Upper lobe of right lung (tissue), 1 donor: ENCODE measurements around the gene DOK1. TPM values are rescaled to one million over a fixed set of nuclear protein-coding genes. Genes with fewer than 3 reads are reported as not detected.
A peak's percentile ranks its signal among the peaks of the same experiment; 100 is the strongest.

ENCODE experiments used
- ATAC-seq: fragments of 200-7000 bp; cut with Tn5 transposase; one replicate; pipeline ENCODE4 v1.9.1; 2020; ENCODE audit warnings: mild to moderate bottlenecking, moderate library complexity
- DNase-seq: peaks from one replicate; pipeline ENCODE4 v3.0.0-alpha.2; 2020
- H3K27ac ChIP-seq: fragments of 200-600 bp; one replicate; pipeline ENCODE4 v1.8.0; 2022
- H3K27me3 ChIP-seq: fragments of 200-600 bp; one replicate; pipeline ENCODE4 v1.8.0; 2022; ENCODE audit warnings: mild to moderate bottlenecking
- H3K36me3 ChIP-seq: fragments of 200-600 bp; one replicate; pipeline ENCODE4 v1.8.0; 2022
- H3K4me1 ChIP-seq: fragments of 200-600 bp; one replicate; pipeline ENCODE4 v1.8.0; 2022
- H3K4me3 ChIP-seq: fragments of 200-600 bp; one replicate; pipeline ENCODE4 v1.8.0; 2022; ENCODE audit warnings: mild to moderate bottlenecking
- H3K9me3 ChIP-seq: fragments of 200-600 bp; one replicate; pipeline ENCODE4 v1.8.0; 2022
- CTCF ChIP-seq: fragments of 200-600 bp; IDR thresholded peaks from one replicate; pipeline ENCODE4 v1.8.0; 2022; ENCODE audit warnings: antibody characterized with exemption
- intact Hi-C: fragments of 100-400 bp; cut with DNase I; formaldehyde crosslinking; loops from one replicate; pipeline ENCODE4 v1.11.0; 2022
- total RNA-seq: library from RNA; stranded (reverse); fragmentation: NEBNext Ultra II Directional; extraction: Animal tissue kit (Norgen Biotek cat#: 25700); gene quantifications from one replicate; pipeline ENCODE4 v1.2.1, GENCODE V29; 2021
- donor health status: DM: no; HTN: yes; CAD: no; lungs with severe emphysema.

The DOK1 gene
- total RNA-seq, 1 donor from 2014 or later = 35.7 TPM

DNA sequence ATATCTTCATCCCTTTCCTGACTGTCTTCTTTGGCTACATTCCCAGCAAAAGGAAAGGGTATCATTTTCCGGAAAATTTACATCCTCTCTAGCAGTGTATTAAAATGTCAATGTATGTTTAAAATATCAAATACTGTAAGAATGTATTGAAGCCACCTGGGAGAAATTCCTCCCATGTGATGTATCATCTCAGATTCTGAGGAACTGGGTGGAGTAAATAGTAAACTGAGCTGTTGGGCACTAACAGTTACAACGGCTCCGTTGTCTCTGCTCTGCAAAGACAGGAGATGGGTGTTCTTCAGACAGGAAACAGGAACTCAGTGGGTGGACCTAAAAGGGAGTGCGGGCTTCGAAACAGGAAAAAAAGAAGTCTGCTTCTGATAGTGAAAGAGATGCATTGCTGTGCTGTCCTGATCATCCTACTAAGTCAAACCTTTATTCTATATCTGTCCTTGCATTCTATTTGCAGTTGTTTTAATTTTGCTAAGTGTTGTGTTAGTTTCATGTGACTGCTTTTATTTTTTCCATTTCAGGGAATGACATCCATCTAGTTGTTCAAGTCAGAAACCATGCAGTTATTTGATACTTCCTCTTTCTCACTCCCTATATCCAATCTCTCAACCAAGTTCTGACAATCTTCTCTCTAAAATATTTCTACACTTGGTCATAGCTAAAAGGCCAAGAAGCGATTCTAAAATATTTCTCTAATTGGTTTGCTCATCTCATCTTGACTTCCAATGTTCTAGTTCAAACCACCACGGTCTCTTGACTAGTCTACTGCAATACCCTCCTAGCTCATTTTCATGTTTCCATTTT lies 19.4 kb downstream of the DOK1 start:
- no peak for TF ChIP-seq CTCF
- H3K4me3 ChIP-seq = no peak overlapping the region
- H3K4me1 ChIP-seq = peaks cover 22% of the 10 kb centered on the region
- H3K36me3 ChIP-seq = no peaks in the 10 kb centered on the region
- DNase-seq (no peak), ATAC-seq (peak; percentile 72)
- no peaks in the 10 kb centered on the region for H3K27me3 ChIP-seq
- peak overlapping the region; percentile 20 for H3K27ac ChIP-seq
- H3K9me3 ChIP-seq = no peaks in the 10 kb centered on the region
- intact Hi-C loops = no loop called here

- no peaks in the 10 kb centered on the region for H3K36me3 ChIP-seq
- peak overlapping the region; percentile 20 for H3K27ac ChIP-seq
- DNase-seq = no peak
- no peak overlapping the region for H3K4me3 ChIP-seq
- no peak for ATAC-seq
- H3K4me1 ChIP-seq = peaks cover 22% of the 10 kb centered on the region
- intact Hi-C loops = no loop called here
- no peaks in the 10 kb centered on the region for H3K27me3 ChIP-seq
- TF ChIP-seq CTCF = no peak
- no peaks in the 10 kb centered on the region for H3K9me3 ChIP-seq
Measured at GRCh38 chr2:74575320-74575719, 20.8 kb downstream of the DOK1 start.

DNA sequence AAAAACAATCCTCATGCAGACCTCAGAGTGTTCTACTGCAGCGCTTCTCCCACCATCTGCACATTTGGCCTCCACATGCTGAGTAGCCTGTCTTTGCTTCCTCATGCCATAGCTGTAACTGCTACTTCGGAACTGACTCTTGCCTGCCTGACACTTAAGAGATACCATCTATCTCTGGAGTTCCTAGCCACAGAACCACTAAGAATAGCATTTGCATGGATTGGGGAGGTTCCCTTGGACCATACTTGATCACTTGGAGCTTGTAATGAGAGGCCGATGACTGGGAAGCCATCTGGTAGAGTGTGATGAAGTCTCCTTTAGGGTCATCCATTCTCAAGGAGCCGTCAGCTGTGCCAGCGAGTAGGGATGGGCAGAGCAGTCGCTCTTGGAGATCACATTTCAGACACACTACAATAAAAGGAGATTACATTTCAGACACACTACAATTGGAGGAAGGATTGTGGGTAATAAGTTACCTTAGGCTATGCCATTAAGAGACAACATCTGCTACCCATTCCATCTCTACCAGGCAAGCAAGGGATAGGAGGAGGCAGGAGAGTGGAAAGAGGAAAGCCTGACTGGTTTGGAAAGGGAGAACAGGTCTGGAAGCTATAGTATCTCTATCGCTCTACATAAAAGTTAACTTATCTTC lies 21.8 kb downstream of the DOK1 start:
- H3K27ac ChIP-seq = peak overlapping the region; percentile 45

GRCh38 chr2:74576863-74577229 lies 22.3 kb downstream of the DOK1 start:
- intact Hi-C loops = no loop called here
- Histone ChIP-seq H3K36me3 (no peaks in the 10 kb centered on the region), H3K27ac (peak overlapping the region; percentile 67), H3K4me3 (no peak overlapping the region), H3K4me1 (peaks cover 22% of the 10 kb centered on the region), H3K27me3 (no peaks in the 10 kb centered on the region), H3K9me3 (no peaks in the 10 kb centered on the region)
- no peak for DNase-seq
- TF ChIP-seq CTCF = no peak
- ATAC-seq = peak; percentile 86

More for the DNA sequence above, 21.8 kb downstream of the DOK1 start:
- no peaks in the 10 kb centered on the region for H3K9me3 ChIP-seq
- H3K36me3 ChIP-seq = no peaks in the 10 kb centered on the region
- H3K27me3 ChIP-seq = no peaks in the 10 kb centered on the region
- intact Hi-C loops = no loop called here
- peaks cover 22% of the 10 kb centered on the region for H3K4me1 ChIP-seq
- ATAC-seq = no peak
- H3K4me3 ChIP-seq = no peak overlapping the region
- DNase-seq = no peak
- TF ChIP-seq CTCF = no peak

- Histone ChIP-seq H3K36me3 (no peaks in the 10 kb centered on the region), H3K4me3 (no peak overlapping the region), H3K4me1 (peaks cover 22% of the 10 kb centered on the region), H3K9me3 (no peaks in the 10 kb centered on the region), H3K27me3 (no peaks in the 10 kb centered on the region), H3K27ac (peak overlapping the region; percentile 67)
- DNase-seq (no peak), ATAC-seq (peak; percentile 85)
- intact Hi-C loops = no loop called here
- TF ChIP-seq CTCF = no peak
Measured at GRCh38 chr2:74577448-74577847, 22.9 kb downstream of the DOK1 start.
